Caco-2 (cell line): ENCODE data around the gene KLHL8. TPM values are rescaled to one million over a fixed set of nuclear protein-coding genes. Genes with fewer than 3 reads are reported as not detected.

Experiments
- BruUV-seq: library from RNA; stranded (reverse); fragments of 400-500 nt; replicated peaks from 2 replicates; lab custom pipeline; 2021; lab: Mats Ljungman, UMichigan
- CTCF ChIA-PET: fragments of 300-600 bp; sonication (Branson Sonifier 250); formaldehyde crosslinking; loops from one replicate; lab custom pipeline; 2022; ENCODE audit warnings: antibody characterized with exemption; lab: Charles Lee
- POLR2A ChIA-PET: fragments of 300-600 bp; sonication (Branson Sonifier 250); formaldehyde crosslinking; loops from one replicate; lab custom pipeline; 2022; ENCODE audit warnings: antibody characterized with exemption; lab: Charles Lee
- DNase-seq, 2 experiments: peaks; one replicate each; pipeline versions ENCODE4 v3.0.0 to v3.0.0-alpha.2; 2020 to 2022
- H3K27me3 ChIP-seq: replicated peaks from 2 replicates; pipeline ENCODE4 v1.6.0; 2011; ENCODE audit warnings: low read length; ENCODE audit not compliant: control insufficient read depth, insufficient read depth
- H3K36me3 ChIP-seq: 2 replicates; pipeline ENCODE4 v1.5.1; 2011; ENCODE audit warnings: low read length; ENCODE audit not compliant: control insufficient read depth, insufficient read depth
- H3K4me1 ChIP-seq: fragments of 250-450 bp; sonication (Bioruptor Pico); 2 replicates; pipeline ENCODE4 v1.5.1; 2020; ENCODE audit warnings: mild to moderate bottlenecking
- H3K4me3 ChIP-seq: 2 replicates; pipeline ENCODE4 v1.5.1; 2011; ENCODE audit warnings: low read depth, mild to moderate bottlenecking, control low read depth, low read length
- H3K9me3 ChIP-seq: fragments of 250-450 bp; sonication (Bioruptor Pico); 2 replicates; pipeline ENCODE4 v1.5.1; 2020; ENCODE audit warnings: mild to moderate bottlenecking, moderate library complexity
- H3K27ac Mint-ChIP-seq: one replicate; pipeline ENCODE4 v1.8.0; 2022; ENCODE audit warnings: mixed read lengths; ENCODE audit not compliant: unreplicated experiment
- H3K27me3 Mint-ChIP-seq: one replicate; pipeline ENCODE4 v1.8.0; 2022; ENCODE audit warnings: mixed read lengths; ENCODE audit not compliant: insufficient read depth, unreplicated experiment
- H3K36me3 Mint-ChIP-seq: one replicate; pipeline ENCODE4 v1.8.0; 2022; ENCODE audit warnings: mild to moderate bottlenecking, mixed read lengths; ENCODE audit not compliant: insufficient read depth, unreplicated experiment
- H3K4me1 Mint-ChIP-seq: one replicate; pipeline ENCODE4 v1.8.0; 2022; ENCODE audit warnings: low read depth, mixed read lengths; ENCODE audit not compliant: unreplicated experiment
- H3K4me3 Mint-ChIP-seq: one replicate; pipeline ENCODE4 v1.8.0; 2022; ENCODE audit warnings: mild to moderate bottlenecking, moderate library complexity, mixed read lengths; ENCODE audit not compliant: unreplicated experiment
- H3K9me3 Mint-ChIP-seq: one replicate; pipeline ENCODE4 v1.8.0; 2022; ENCODE audit warnings: mixed read lengths; ENCODE audit not compliant: unreplicated experiment
- CTCF ChIP-seq, 2 experiments: fragments of 200-600 bp in 1 of 2; IDR thresholded peaks; 1 replicate in 1 of 2; 2 replicates in 1 of 2; pipeline versions ENCODE4 v1.5.1 to v1.8.0; 2011 to 2022; ENCODE audit warnings: antibody characterized with exemption in 1 of 2, control low read depth in 1 of 2, inconsistent platforms in 1 of 2, low read depth in 1 of 2, low read length in 1 of 2, mild to moderate bottlenecking in 1 of 2, moderate library complexity in 1 of 2; ENCODE audit not compliant: insufficient read depth in 1 of 2, severe bottlenecking in 1 of 2, unreplicated experiment in 1 of 2
- intact Hi-C: fragments of 100-400 bp; cut with micrococcal nuclease; formaldehyde crosslinking; loops from one replicate; pipeline ENCODE4 v1.10.0; 2022; ENCODE audit not compliant: unreplicated experiment
- total RNA-seq: library from RNA; stranded (reverse); gene quantifications from 2 replicates; pipeline ENCODE4 v1.2.3, GENCODE V29; 2022

KLHL8 gene
- total RNA-seq, 1 experiment from 2014 or later: 27.7 TPM

- POLR2A ChIA-PET: no interaction called here
- no peak overlapping the region for H3K27ac Mint-ChIP-seq
- BruUV-seq: no TSS peak
- H3K4me3 ChIP-seq: no peak overlapping the region
- H3K36me3 ChIP-seq: no peaks in the 10 kb centered on the region
- no peaks in the 10 kb centered on the region for H3K4me1 Mint-ChIP-seq
- intact Hi-C loops: no loop called here
- peaks cover 30% of the 10 kb centered on the region for H3K36me3 Mint-ChIP-seq
- H3K9me3 Mint-ChIP-seq: peaks cover 10% of the 10 kb centered on the region
- no peaks in the 10 kb centered on the region for H3K27me3 Mint-ChIP-seq
- no peak for DNase-seq
- TF ChIP-seq CTCF (IDR thresholded peaks at IDR 0.05; ENCODE audit: insufficient read depth in 1 of 2, low read depth in 1 of 2, low read length in 1 of 2, severe bottlenecking in 1 of 2, unreplicated experiment in 1 of 2): no peak
- H3K4me3 Mint-ChIP-seq: no peak overlapping the region
- H3K27me3 ChIP-seq: no peaks in the 10 kb centered on the region
- H3K9me3 ChIP-seq: no peaks in the 10 kb centered on the region
- H3K4me1 ChIP-seq: no peaks in the 10 kb centered on the region
- CTCF ChIA-PET: no interaction called here
Measured at GRCh38 chr4:87174672-87175071, 45.7 kb downstream of the KLHL8 start.

GRCh38 chr4:87171944-87172343, 48.5 kb downstream of the KLHL8 start:
- H3K9me3 Mint-ChIP-seq: peaks cover 10% of the 10 kb centered on the region
- Histone ChIP-seq H3K9me3 (no peaks in the 10 kb centered on the region), H3K4me1 (no peaks in the 10 kb centered on the region), H3K27me3 (no peaks in the 10 kb centered on the region), H3K4me3 (no peak overlapping the region), H3K36me3 (no peaks in the 10 kb centered on the region; the same call in 1 of the 2 replicates)
- no TSS peak for BruUV-seq
- H3K27me3 Mint-ChIP-seq: no peaks in the 10 kb centered on the region
- no peak for DNase-seq
- no peaks in the 10 kb centered on the region for H3K4me1 Mint-ChIP-seq
- no peak overlapping the region for H3K4me3 Mint-ChIP-seq
- no peak for TF ChIP-seq CTCF (IDR thresholded peaks at IDR 0.05; ENCODE audit: insufficient read depth in 1 of 2, low read depth in 1 of 2, low read length in 1 of 2, severe bottlenecking in 1 of 2, unreplicated experiment in 1 of 2)
- no peak overlapping the region for H3K27ac Mint-ChIP-seq
- ChIA-PET POLR2A (no interaction called here), CTCF (no interaction called here)
- H3K36me3 Mint-ChIP-seq: peaks cover 26% of the 10 kb centered on the region
- intact Hi-C loops: no loop called here

DNA sequence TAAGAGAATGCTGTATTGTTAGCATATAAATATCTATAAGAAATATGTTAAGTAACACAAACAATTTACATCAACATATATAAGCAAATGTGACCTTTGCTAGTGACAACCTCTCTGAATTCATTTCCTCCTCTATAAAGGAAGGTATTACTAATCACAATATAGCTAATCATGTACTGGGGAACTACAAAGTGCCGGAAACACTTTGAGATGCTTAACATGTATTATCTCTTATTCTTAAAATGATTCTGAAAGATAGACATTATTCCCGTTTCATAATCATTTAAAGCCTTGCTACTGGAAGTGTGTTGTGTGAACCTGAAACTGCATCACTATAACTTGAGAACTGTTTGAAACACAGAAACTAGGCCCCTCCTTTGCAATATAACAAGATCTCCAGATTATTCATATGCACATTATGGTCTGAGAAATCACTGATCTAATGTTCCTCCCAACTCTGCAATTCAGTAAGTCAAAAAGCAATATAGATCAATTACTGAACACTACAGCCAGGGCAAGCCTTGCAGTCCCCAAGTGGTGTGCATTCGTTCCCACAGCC, 54.0 kb downstream of the KLHL8 start:
- no peak overlapping the region for H3K27ac Mint-ChIP-seq
- Histone ChIP-seq H3K36me3 (peaks cover 2% of the 10 kb centered on the region; the same call in 1 of the 2 replicates), H3K9me3 (no peaks in the 10 kb centered on the region), H3K4me1 (no peaks in the 10 kb centered on the region), H3K27me3 (no peaks in the 10 kb centered on the region), H3K4me3 (no peak overlapping the region)
- no TSS peak for BruUV-seq
- no peaks in the 10 kb centered on the region for H3K4me1 Mint-ChIP-seq
- TF ChIP-seq CTCF (IDR thresholded peaks at IDR 0.05; ENCODE audit: insufficient read depth in 1 of 2, low read depth in 1 of 2, low read length in 1 of 2, severe bottlenecking in 1 of 2, unreplicated experiment in 1 of 2): no peak
- no peaks in the 10 kb centered on the region for H3K9me3 Mint-ChIP-seq
- POLR2A ChIA-PET: no interaction called here
- no peaks in the 10 kb centered on the region for H3K27me3 Mint-ChIP-seq
- H3K36me3 Mint-ChIP-seq: peaks cover 29% of the 10 kb centered on the region
- intact Hi-C loops: no loop called here
- H3K4me3 Mint-ChIP-seq: no peak overlapping the region
- CTCF ChIA-PET: interaction anchor here (0.5 kb wide), 1 partner anchor 279 kb away, joined by 4 read pairs; no protein-coding TSS in a partner anchor
- DNase-seq: no peak
